HG02623 (cell line): ENCODE results near the gene F2.
"Not testable (repeated sequence)": the region's sequence is repeated elsewhere in the genome, so short reads cannot be mapped to it uniquely, and the experiment has no call there.

Experiments
- ATAC-seq: cut with Tn5 transposase; IDR thresholded peaks from one replicate; pipeline ENCODE4 v1.9.1; 2021; ENCODE audit warnings: moderate library complexity; ENCODE audit not compliant: unreplicated experiment

Gene F2

GRCh38 chr11:46719048-46719542 lies at the start of gene F2:
F2 (plus strand) TSS chr11:46719213; CDS start chr11:46719236, 23 bp downstream.
- no peak for ATAC-seq

- no peak for ATAC-seq
These were observed 49.3 kb upstream of the F2 start for GRCh38 chr11:46669711-46670139.

- not testable (repeated sequence) for ATAC-seq
These were observed 48.5 kb upstream of the F2 start for GRCh38 chr11:46670521-46670920.

- no peak for ATAC-seq
These were observed 47.1 kb upstream of the F2 start for GRCh38 chr11:46671958-46672315.

GRCh38 chr11:46672381-46672839 lies 46.6 kb upstream of the F2 start:
- no peak for ATAC-seq

GRCh38 chr11:46673713-46674462 lies 45.1 kb upstream of the F2 start:
- ATAC-seq: no peak

GRCh38 chr11:46674463-46675287 lies 44.3 kb upstream of the F2 start:
- ATAC-seq: no peak

GRCh38 chr11:46675288-46675851 lies 43.6 kb upstream of the F2 start:
- no peak for ATAC-seq

- ATAC-seq: no peak
These were observed 43.1 kb upstream of the F2 start for GRCh38 chr11:46675949-46676348.

- ATAC-seq: no peak
These were observed 42.4 kb upstream of the F2 start for GRCh38 chr11:46676436-46677158.

- no peak for ATAC-seq
These were observed 41.8 kb upstream of the F2 start for GRCh38 chr11:46677169-46677568.

- no peak for ATAC-seq
These were observed 40.8 kb upstream of the F2 start for GRCh38 chr11:46677991-46678740.

GRCh38 chr11:46678741-46679130 lies 40.3 kb upstream of the F2 start:
- no peak for ATAC-seq

GRCh38 chr11:46679241-46680163 lies 39.5 kb upstream of the F2 start:
- no peak for ATAC-seq

- ATAC-seq: no peak
These were observed 38.8 kb upstream of the F2 start for GRCh38 chr11:46680164-46680760.

- ATAC-seq: no peak
These were observed 38.2 kb upstream of the F2 start for GRCh38 chr11:46680815-46681214.

- no peak for ATAC-seq
These were observed 37.2 kb upstream of the F2 start for GRCh38 chr11:46681814-46682213.

- no peak for ATAC-seq
These were observed 36.0 kb upstream of the F2 start for GRCh38 chr11:46682773-46683752.
